ENCODE measurements around the gene VASP.

The VASP gene

DNA sequence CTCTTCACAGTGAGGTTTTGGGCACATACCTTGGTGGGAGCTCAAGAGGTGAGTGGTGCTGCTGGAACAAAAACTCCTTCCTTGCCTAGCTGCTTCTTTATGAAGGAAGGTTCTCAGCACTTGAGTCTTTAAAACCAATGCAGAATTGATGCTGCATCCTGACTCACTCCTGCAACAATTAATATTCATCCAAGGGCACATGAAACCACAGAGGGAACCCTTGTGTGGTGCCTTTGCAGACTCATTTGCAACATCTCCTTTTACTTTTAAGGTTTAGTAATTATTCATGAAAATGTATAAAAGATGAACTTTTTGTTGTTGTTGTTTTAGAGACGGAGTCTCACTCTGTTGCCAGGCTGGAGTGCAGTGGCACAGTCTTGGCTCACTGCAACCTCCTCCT is 47.2 kb downstream of the VASP start:
- DNase-seq: no peak

DNA sequence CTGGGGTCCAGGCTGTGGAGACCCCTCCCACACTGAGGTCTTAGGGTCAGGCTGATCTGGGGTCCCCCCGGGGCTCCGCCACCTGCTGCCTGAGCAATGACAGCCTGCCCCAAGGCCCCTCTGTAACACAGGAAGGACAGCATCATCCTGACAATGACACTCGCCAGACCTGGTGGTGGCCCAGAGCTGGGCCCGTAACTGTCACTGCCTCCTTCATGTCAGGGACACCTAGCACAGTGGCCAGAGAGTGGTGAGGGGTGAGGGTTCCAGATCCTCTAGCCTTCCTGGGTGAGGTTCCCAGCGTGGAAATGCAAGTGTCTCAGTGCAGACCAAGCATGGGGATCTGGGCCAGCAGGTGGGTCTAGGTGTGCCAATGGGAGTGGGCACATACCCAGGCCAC is 49.6 kb downstream of the VASP start:
- no peak for DNase-seq

DNA sequence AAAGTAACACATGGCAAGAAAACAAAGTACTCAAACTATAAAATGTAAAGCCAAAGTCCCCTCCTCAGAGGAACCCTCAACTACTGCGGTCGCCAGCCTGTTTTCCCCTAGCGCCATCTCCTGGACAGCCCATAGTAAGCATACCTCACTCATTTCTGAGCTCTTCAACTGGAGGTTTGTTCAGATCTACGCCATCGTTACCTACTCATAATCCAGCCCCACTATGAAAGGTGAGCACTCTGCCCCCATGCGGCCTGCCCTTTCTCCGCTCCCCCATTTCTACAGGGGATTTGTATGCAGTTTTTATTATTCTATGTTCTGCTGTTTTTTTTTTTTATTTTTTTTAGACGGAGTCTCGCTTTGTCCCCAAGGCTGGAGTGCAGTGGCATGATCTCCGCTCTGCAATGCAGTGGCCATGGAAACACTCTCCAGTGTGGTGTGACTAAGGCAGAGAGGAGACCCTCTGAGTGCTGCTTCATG is 51.2 kb downstream of the VASP start:
- peak; percentile 45 to 71 (median 64) for DNase-seq

DNA sequence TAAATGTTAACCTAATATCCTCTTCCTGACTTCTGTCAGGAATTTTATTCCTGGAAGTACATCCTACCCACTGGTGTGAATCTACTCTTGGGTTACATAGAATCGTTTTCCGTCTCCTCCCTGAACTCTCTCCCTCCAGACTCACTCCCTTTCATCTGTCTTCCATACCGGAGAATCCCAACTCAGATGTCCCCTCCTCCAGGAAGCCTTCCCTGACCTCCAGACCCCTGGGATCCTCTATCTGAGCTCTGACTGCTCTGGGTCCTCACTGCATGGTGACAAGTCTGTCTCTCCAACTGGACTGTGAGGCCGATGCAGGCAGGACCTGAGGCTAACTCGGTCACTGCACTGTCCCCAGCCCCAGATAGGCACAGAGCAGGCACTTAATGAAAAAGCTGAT is 52.8 kb downstream of the VASP start:
- DNase-seq: no peak

DNA sequence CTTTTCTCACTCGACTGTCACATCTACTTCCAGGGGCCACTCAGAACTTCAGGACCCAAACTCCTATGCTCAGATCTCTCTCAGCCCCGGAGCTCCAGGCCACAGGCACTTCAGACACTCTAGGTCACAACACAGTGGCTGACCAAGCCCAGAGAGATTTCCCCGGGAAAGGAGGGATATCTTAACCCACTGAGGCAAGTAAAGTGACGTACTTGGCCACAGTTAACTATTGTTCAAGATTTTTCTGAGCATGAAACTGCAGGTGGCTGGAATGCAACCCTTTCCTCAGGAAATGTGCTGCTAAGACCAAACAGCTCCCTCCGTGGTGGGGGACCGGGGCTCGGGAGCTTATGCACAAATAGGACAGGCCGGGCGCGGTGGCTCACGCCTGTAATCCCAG is 53.4 kb downstream of the VASP start:
- no peak for DNase-seq

- DNase-seq: no peak
These were observed 57.0 kb downstream of the VASP start for GRCh38 chr19:45564131-45564780.

DNA sequence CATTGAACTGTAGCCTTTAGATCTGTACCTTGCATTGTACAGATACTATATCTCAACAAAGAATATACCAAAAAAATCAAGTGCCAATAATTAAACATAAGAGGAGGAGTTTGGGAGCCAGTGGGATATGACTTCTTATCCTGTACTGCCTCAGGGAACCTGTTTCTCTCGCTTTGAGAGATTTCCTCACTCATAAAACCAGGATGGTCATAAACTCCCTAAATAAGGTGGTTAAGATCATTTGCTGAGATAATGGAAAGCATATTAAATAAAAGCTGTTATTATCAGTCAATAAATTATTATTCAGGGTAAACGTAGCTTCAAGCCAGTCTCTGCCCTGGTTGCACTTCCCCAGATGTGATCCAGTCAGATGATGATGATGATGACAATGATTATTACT is 60.3 kb downstream of the VASP start:
- no peak for DNase-seq

- DNase-seq: no peak
These were observed 61.5 kb downstream of the VASP start for GRCh38 chr19:45568732-45569131.

DNA sequence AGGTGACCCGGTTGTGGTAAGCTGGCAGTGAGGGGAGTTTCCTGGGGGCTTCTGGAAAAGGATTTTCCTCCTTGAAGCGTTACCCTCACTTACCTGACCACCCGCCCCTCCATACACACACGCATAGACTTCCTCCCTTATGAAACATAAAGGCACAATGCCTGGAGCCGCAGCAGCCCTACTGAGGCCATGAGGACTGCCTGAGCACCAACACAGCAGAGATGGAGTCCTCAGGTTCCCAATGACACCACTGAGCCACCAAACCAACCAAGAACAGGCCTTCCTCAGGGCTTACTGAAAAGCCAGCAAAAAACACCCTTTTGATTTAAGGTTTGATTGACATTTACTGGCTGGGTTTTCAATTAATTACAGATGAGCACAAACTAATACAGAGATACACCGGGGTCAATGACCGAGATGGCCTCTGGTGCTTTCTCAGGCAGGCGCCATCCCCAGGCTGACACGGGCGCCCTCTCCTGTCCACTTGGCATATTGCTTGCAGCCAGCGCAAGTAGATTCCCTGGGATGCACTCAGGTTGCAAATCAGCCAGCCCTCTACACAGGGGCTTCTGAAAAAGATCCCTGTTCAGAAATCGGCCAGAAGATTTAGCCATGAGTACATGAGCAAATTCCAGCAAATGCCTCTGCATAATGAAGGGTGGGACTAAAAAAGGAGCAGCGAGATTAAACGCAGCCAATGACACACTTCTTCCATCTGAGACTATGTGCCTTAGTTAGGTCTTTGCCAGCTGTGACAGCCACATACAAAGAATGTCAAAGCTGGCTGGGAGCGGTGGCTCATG is 62.5 kb downstream of the VASP start:
- DNase-seq: peak; percentile 54 to 70 (median 61)

DNA sequence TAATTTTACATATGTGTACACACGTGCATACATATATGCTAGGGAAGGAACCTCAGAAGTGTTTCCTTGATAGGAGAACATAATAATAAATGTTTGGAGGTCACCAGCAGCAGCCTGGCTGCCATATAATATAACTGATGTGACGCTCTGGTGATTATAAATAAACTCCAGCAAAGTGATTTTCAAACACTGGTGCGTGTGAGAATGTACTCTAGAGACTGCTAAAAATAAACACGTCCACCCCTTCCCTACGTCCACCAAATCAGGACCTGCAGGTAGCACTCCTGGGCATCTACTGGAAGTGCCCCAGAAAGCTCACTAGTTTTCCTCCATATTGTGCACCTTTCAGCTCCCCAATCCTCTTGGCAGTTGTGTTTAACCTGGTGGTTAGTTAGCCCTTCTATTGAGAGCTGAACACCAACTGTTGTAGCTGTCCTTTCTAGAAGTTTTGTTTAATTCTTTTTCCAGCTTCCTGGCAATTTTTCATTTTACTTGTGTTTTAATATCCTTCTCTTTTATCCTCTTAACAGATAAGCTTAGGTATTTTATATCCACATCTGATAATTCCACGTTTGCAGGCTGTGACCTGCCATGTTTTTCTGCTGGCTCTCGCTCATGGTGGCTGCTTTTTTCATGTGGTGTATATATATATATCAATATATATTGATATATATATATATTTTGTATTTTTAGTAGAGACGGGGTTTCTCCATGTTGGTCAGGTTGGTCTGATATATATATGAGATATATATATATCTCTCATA is 64.4 kb downstream of the VASP start:
- no peak for DNase-seq

DNA sequence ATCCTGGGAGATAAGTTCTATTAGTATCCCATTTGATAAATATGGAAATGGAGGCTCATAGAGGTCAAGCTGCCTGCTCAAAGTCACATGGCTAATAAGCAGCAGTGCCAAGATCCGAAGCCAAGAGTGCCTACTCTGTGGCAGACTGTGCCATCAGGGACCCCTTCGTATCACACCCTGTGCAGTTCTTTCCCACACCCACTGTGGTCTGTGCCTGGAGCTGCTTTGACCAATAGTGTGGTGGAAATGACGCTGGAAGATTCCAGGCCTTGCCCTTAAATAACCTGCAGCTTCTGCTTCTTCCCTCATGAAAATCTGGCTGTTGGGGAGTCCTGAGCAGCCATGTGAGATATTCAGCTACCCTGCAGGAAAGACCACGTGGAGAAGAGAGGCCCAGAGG is 67.2 kb downstream of the VASP start:
- DNase-seq: no peak

DNA sequence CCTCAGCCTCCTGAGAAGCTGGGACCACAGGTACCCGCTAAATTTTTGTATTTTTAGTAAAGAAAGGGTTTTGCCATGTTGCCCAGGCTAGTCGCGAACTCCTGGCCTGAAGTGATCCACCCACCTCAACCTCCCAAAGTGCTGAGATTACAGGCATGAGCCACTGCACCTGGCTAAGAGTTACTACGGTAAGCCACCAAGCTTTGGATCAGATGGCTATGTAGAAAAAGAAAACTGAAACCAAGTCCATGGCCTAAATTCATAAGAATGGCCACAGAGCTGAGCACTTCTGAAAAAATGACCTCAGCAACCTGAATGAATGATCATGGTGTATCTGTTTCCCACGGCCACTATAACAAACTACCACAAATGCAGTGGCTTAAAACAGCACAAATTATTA is 67.9 kb downstream of the VASP start:
- no peak for DNase-seq
